H1 (cell line): ENCODE measurements around the gene PCED1B. TPM values are rescaled to one million over a fixed set of nuclear protein-coding genes. Genes with fewer than 3 reads are reported as not detected.

Source experiments
- CTCF ChIA-PET: fragments of 300-600 bp; sonication (Branson Sonifier 250); formaldehyde crosslinking; loops from one replicate; lab custom pipeline; 2021; ENCODE audit not compliant: partially characterized antibody; lab: Charles Lee
- POLR2A ChIA-PET: fragments of 300-600 bp; sonication (Branson Sonifier 250); formaldehyde crosslinking; loops from one replicate; lab custom pipeline; 2021; ENCODE audit warnings: inconsistent platforms; ENCODE audit not compliant: partially characterized antibody; lab: Charles Lee
- DNase-seq, 2 experiments: peaks; one replicate each; pipeline versions ENCODE4 v3.0.0 to v3.0.0-alpha.2; 2010 to 2022; ENCODE audit warnings: low spot score in 2 of 2, low read depth in 1 of 2, mixed read lengths in 1 of 2
- FAIRE-seq: peaks from 2 replicates; lab custom pipeline; 2011; peaks lifted over from hg19 to GRCh38; lab: Jason Lieb, UNC
- H2AFZ ChIP-seq: 2 replicates; pipeline ENCODE4 v1.8.1; 2012; ENCODE audit warnings: low read length, inconsistent platforms
- H2AK5ac ChIP-seq: 2 replicates; pipeline ENCODE4 v1.6.1; 2013; ENCODE audit warnings: low read depth, low read length
- H2BK120ac ChIP-seq: replicated peaks from 2 replicates; pipeline ENCODE3; 2013; ENCODE audit warnings: low read depth, low read length, inconsistent platforms
- H2BK12ac ChIP-seq: 2 replicates; pipeline ENCODE4 v1.6.1; 2013; ENCODE audit warnings: low read depth, low read length
- H2BK15ac ChIP-seq: 2 replicates; pipeline ENCODE4 v1.6.1; 2013; ENCODE audit warnings: low read length
- H2BK20ac ChIP-seq: 2 replicates; pipeline ENCODE4 v1.6.1; 2013; ENCODE audit warnings: low read length
- H2BK5ac ChIP-seq: 2 replicates; pipeline ENCODE4 v1.6.1; 2013; ENCODE audit warnings: low read depth, low read length
- H3K14ac ChIP-seq: 2 replicates; pipeline ENCODE4 v1.6.1; 2013; ENCODE audit warnings: inconsistent platforms; ENCODE audit not compliant: insufficient read length
- H3K18ac ChIP-seq: 2 replicates; pipeline ENCODE4 v1.6.1; 2013; ENCODE audit warnings: low read length; ENCODE audit errors: extremely low read depth
- H3K23ac ChIP-seq: 2 replicates; pipeline ENCODE4 v1.6.1; 2013; ENCODE audit warnings: inconsistent platforms; ENCODE audit not compliant: insufficient read length
- H3K23me2 ChIP-seq: 2 replicates; pipeline ENCODE4 v1.6.1; 2013; ENCODE audit warnings: low read depth, low read length
- H3K27ac ChIP-seq: 2 replicates; pipeline ENCODE4 v1.6.1; 2011; ENCODE audit warnings: low read depth, low read length, inconsistent platforms
- H3K27me3 ChIP-seq, 4 experiments: replicated peaks in 1 of 4; 1 replicate in 1 of 4; 2 replicates in 3 of 4; pipeline versions ENCODE4 v1.6.1 to v1.8.1; 2011 to 2013; ENCODE audit warnings: low read length in 3 of 4, mild to moderate bottlenecking in 3 of 4, inconsistent platforms in 2 of 4, mixed read lengths in 2 of 4, moderate library complexity in 1 of 4; ENCODE audit not compliant: control insufficient read depth in 3 of 4, insufficient read depth in 3 of 4; ENCODE audit errors: extremely low read depth in 1 of 4
- H3K36me3 ChIP-seq, 4 experiments: 2 replicates each; pipeline versions ENCODE4 v1.6.1 to v1.8.1; 2011 to 2013; ENCODE audit warnings: mild to moderate bottlenecking in 4 of 4, low read length in 3 of 4, moderate library complexity in 2 of 4, control low read depth in 1 of 4, inconsistent platforms in 1 of 4; ENCODE audit not compliant: insufficient read depth in 4 of 4, control insufficient read depth in 2 of 4
- H3K4ac ChIP-seq: replicated peaks from 2 replicates; pipeline ENCODE3; 2013; ENCODE audit warnings: low read length, low read depth, mixed read lengths, inconsistent platforms; ENCODE audit not compliant: insufficient read length
- H3K4me1 ChIP-seq, 4 experiments: replicated peaks in 1 of 4; 1 replicate in 1 of 4; 2 replicates in 3 of 4; pipeline versions ENCODE4 v1.6.1 to v1.8.1; 2011 to 2013; ENCODE audit warnings: low read length in 3 of 4, inconsistent platforms in 2 of 4, mixed read lengths in 1 of 4; ENCODE audit not compliant: insufficient read depth in 4 of 4, control insufficient read depth in 3 of 4
- H3K4me2 ChIP-seq, 2 experiments: 2 replicates each; pipeline versions ENCODE4 v1.6.1 to v1.8.1; 2011 to 2013; ENCODE audit warnings: low read depth in 2 of 2, low read length in 2 of 2, control low read depth in 1 of 2, inconsistent platforms in 1 of 2, mild to moderate bottlenecking in 1 of 2; ENCODE audit not compliant: insufficient read depth in 1 of 2
- H3K4me3 ChIP-seq, 4 experiments: fragments of 200-600, 300-600 bp in 1 of 4; sonication (generic), shearing (Covaris generic), sonication (Bioruptor Twin) in 1 of 4; 2 replicates each; pipeline versions ENCODE4 v1.5.1 to v1.8.1; 2011 to 2016; ENCODE audit warnings: low read length in 4 of 4, low read depth in 3 of 4, control low read depth in 2 of 4, inconsistent platforms in 2 of 4, mild to moderate bottlenecking in 2 of 4, mixed read lengths in 1 of 4, moderate library complexity in 1 of 4; ENCODE audit not compliant: insufficient read depth in 2 of 4; ENCODE audit errors: extremely low read depth in 1 of 4
- H3K56ac ChIP-seq: replicated peaks from 2 replicates; pipeline ENCODE3; 2013; ENCODE audit warnings: low read depth, mild to moderate bottlenecking, mixed read lengths, low read length, inconsistent platforms; ENCODE audit not compliant: insufficient read length
- H3K79me1 ChIP-seq: 2 replicates; pipeline ENCODE4 v1.6.1; 2013; ENCODE audit warnings: low read depth, low read length, control low read depth
- H3K79me2 ChIP-seq, 2 experiments: 2 replicates each; pipeline versions ENCODE4 v1.6.1 to v1.8.1; 2012 to 2013; ENCODE audit warnings: low read length in 2 of 2, mild to moderate bottlenecking in 2 of 2, inconsistent platforms in 1 of 2; ENCODE audit not compliant: insufficient read depth in 2 of 2, control insufficient read depth in 1 of 2
- H3K9ac ChIP-seq, 4 experiments: replicated peaks in 1 of 4; 1 replicate in 1 of 4; 2 replicates in 3 of 4; pipeline versions ENCODE4 v1.6.1 to v1.8.1; 2011 to 2013; ENCODE audit warnings: low read depth in 3 of 4, low read length in 3 of 4, control low read depth in 2 of 4, mild to moderate bottlenecking in 2 of 4, moderate library complexity in 2 of 4, inconsistent platforms in 1 of 4; ENCODE audit errors: extremely low read depth in 1 of 4
- H3K9me3 ChIP-seq, 2 experiments: 2 replicates each; pipeline versions ENCODE4 v1.6.1 to v1.8.1; 2012 to 2013; ENCODE audit warnings: mild to moderate bottlenecking in 2 of 2, moderate library complexity in 2 of 2, control low read depth in 1 of 2, inconsistent platforms in 1 of 2, low read depth in 1 of 2, low read length in 1 of 2, mixed read lengths in 1 of 2; ENCODE audit not compliant: insufficient read depth in 2 of 2
- H4K20me1 ChIP-seq, 2 experiments: replicated peaks in 1 of 2; 2 replicates each; pipeline versions ENCODE3 to v1.8.1; 2011 to 2013; ENCODE audit warnings: inconsistent platforms in 2 of 2, low read length in 2 of 2, mild to moderate bottlenecking in 1 of 2; ENCODE audit not compliant: insufficient read depth in 2 of 2, control insufficient read depth in 1 of 2
- H4K5ac ChIP-seq: 2 replicates; pipeline ENCODE4 v1.6.1; 2013; ENCODE audit warnings: low read length, low read depth, mixed read lengths, inconsistent platforms; ENCODE audit not compliant: insufficient read length
- H4K8ac ChIP-seq: 2 replicates; pipeline ENCODE4 v1.8.0; 2013; ENCODE audit warnings: mild to moderate bottlenecking, moderate library complexity, low read length, inconsistent platforms; ENCODE audit not compliant: insufficient read depth; ENCODE audit errors: extremely low read depth
- H4K91ac ChIP-seq: replicated peaks from 2 replicates; pipeline ENCODE3; 2013; ENCODE audit warnings: low read length, mixed read lengths, inconsistent platforms; ENCODE audit not compliant: insufficient read length
- ATF3 ChIP-seq: IDR thresholded peaks from 2 replicates; pipeline ENCODE4 v1.6.1; 2011; ENCODE audit warnings: low read depth, mild to moderate bottlenecking, low read length; ENCODE audit not compliant: insufficient read depth
- BACH1 ChIP-seq: IDR thresholded peaks from 2 replicates; pipeline ENCODE4 v1.6.1; 2012; ENCODE audit warnings: low read length, improper control_type of control experiment
- GTF2F1 ChIP-seq: IDR thresholded peaks from 2 replicates; pipeline ENCODE4 v1.6.1; 2012; ENCODE audit warnings: low read depth, low read length, improper control_type of control experiment, borderline replicate concordance
- RFX5 ChIP-seq: IDR thresholded peaks from 2 replicates; pipeline ENCODE4 v1.6.1; 2011; ENCODE audit warnings: low read depth, low read length, improper control_type of control experiment, borderline replicate concordance
- WGBS, 2 experiments: shearing (Covaris generic) in 1 of 2; methylation state at CpG; one replicate each; pipeline versions ENCODE4 v1.1.6 to v1.1.7; 2013 to 2015; ENCODE audit warnings: low lambda C conversion rate in 2 of 2, mixed read lengths in 2 of 2, inconsistent platforms in 1 of 2, low coverage in 1 of 2, missing lambda C conversion rate in 1 of 2; ENCODE audit not compliant: insufficient replicate concordance in 2 of 2, insufficient coverage in 1 of 2, insufficient read length in 1 of 2; ENCODE audit errors: extremely low coverage in 1 of 2, missing lambda C conversion rate in 1 of 2; 5-methylcytosine and 5-hydroxymethylcytosine counted together
- polyA plus RNA-seq, 7 experiments: library from polyadenylated mRNA; depleted of rRNA in 3 of 7; stranded (reverse) in 5 of 7; unstranded in 2 of 7; fragments of >200 nt in 5 of 7; fragments of 200-250 nt in 2 of 7; gene quantifications; 1 replicate in 5 of 7; 2 replicates in 1 of 7; 4 replicates in 1 of 7; pipeline versions ENCODE4 v1.2.1 to v1.2.3, GENCODE V29; 2011 to 2013; ENCODE audit warnings: missing spikeins in 2 of 7, mixed read lengths in 2 of 7
- total RNA-seq: library from RNA; stranded (reverse); fragmentation: NEBNext Ultra II Directional; extraction: Animal tissue kit (Norgen Biotek cat#: 25700); gene quantifications from 2 replicates; pipeline ENCODE4 v1.2.1, GENCODE V29; 2021

The PCED1B gene
- total and polyA plus RNA-seq, 2 of the 8 experiments (the other 6 are each of a cell fraction or from before 2014, with no cell fraction given), result 4.7 to 5.4 TPM

- CTCF ChIA-PET, result no interaction called here
- FAIRE-seq, result no peak
- Histone ChIP-seq H2AFZ (no peak overlapping the region), H2BK15ac (no peak overlapping the region), H2BK20ac (no peak overlapping the region), H3K23ac (no peak overlapping the region), H3K4ac (no peak overlapping the region), H2AK5ac (no peak overlapping the region), H4K5ac (no peak overlapping the region), H3K4me3 (no peak overlapping the region), H3K27ac (no peak overlapping the region), H3K9ac (no peak overlapping the region), H3K14ac (no peak overlapping the region), H3K4me1 (no peaks in the 10 kb centered on the region), H4K8ac (no peak overlapping the region), H2BK5ac (no peak overlapping the region), H3K4me2 (no peak overlapping the region), H3K79me2 (no peaks in the 10 kb centered on the region), H4K91ac (no peak overlapping the region), H3K79me1 (no peaks in the 10 kb centered on the region), H3K27me3 (no peaks in the 10 kb centered on the region), H3K36me3 (no peaks in the 10 kb centered on the region), H3K23me2 (no peaks in the 10 kb centered on the region), H3K9me3 (no peaks in the 10 kb centered on the region), H2BK120ac (no peak overlapping the region), H2BK12ac (no peak overlapping the region), H4K20me1 (no peaks in the 10 kb centered on the region), H3K56ac (no peak overlapping the region), H3K18ac (no peak overlapping the region)
- 85% methylated on average over 1 of the region's 1 CpG; no CpG with 5 or more reads in 1 of the 2 experiments for WGBS, 2 experiments
- DNase-seq, result no peak
- POLR2A ChIA-PET, result no interaction called here
- no peak for TF ChIP-seq GTF2F1
- TF ChIP-seq RFX5, result no peak
- TF ChIP-seq ATF3, result no peak
- TF ChIP-seq BACH1, result no peak
These were observed 43.2 kb downstream of the PCED1B start for GRCh38 chr12:47122602-47123001.
